GM12874 (cell line): ENCODE measurements around the gene SETD7.

Experiments used
- CTCF ChIP-seq: IDR thresholded peaks from 2 replicates; pipeline ENCODE4 v1.5.1; 2011; ENCODE audit warnings: low read depth, mild to moderate bottlenecking, control low read depth, low read length, moderate library complexity; ENCODE audit not compliant: insufficient read depth

SETD7 gene

GRCh38 chr4:139537292-139537691, 18.7 kb downstream of the SETD7 start:
- TF ChIP-seq CTCF = no peak

- no peak for TF ChIP-seq CTCF
These were observed 20.2 kb downstream of the SETD7 start for GRCh38 chr4:139535871-139536234.

GRCh38 chr4:139535228-139535870, 20.7 kb downstream of the SETD7 start:
- no peak for TF ChIP-seq CTCF

DNA sequence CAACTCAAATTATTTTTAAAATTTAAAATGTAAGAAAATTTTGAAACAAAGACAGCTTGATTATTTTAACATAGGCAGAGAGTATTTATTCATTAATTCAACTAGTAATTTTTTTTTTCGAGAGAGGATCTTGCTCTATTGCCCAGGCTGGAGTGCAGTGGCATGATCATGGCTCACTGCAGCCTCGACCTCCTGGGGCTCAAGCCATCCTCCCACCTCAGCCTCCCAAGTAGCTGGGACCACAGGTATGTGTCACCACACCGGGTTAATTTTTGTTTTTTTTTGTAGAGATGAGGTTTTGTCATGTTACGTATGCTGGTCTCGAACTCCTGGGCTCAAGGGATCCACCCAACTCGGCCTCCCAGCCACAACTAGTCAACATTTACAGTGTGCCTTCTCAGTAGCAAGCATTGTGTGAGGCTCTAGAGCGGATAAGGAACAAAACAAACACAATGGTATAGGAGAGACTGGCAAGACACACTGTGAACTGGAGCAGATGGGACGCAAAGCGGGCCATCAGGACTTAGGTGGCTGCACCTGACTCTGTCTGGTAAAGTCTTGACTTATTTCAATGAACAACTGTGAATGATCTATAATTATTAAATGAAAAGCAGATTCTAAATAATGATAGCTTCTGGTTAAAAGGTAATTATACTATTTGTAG, 21.6 kb downstream of the SETD7 start:
- no peak for TF ChIP-seq CTCF

- no peak for TF ChIP-seq CTCF
These were observed 22.5 kb downstream of the SETD7 start for GRCh38 chr4:139533511-139533910.

DNA sequence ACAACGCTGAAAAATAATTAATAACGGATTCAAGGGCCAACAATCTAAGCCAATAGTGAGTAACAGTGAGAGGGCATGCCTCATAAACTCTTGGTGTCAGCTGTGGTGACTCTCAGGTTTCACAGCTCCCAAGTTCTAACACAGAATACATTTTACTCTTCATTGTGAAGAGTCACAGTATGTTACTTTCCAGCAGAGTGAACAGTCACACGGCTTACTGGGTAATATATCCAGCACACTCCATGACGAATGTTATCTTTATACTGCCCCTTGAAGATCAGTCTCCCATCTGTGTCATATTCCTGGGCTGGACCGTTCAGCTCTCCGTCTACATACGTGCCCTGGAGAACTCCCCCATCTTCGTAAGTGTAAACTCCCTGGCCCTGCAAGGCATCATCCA, 23.1 kb downstream of the SETD7 start:
- no peak for TF ChIP-seq CTCF

DNA sequence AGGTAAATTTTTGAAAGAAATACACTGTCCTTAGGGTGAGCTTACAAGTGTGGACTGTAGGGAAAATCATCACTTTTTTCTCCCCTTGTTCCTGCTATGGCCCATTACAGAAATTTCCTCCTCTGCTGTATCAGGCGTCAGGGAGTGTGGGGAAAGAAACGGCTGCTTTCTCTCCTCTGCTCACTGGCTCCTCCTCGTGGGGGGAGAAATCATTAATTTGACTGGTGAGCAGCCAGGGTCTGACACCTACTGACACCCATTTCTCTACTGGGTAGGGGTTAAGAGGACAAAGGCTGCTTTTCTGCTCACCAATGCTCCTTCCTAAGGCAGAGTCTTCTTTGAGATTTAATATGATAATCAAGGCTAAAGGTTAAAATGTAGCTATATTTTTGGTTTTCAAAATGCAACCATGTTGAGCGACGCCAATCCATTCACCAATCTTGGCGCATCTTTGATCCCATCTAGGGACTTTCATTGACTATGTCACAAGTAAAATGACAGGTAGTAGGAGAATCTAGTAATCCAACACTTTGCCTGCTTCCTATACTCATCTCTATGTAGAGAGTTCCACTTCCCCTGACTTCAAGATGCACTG, 25.1 kb downstream of the SETD7 start:
- peak; percentile 70 for TF ChIP-seq CTCF
